Measurements from ENCODE around the gene CLTA. TPM values are rescaled to one million over a fixed set of nuclear protein-coding genes. Genes with fewer than 3 reads are reported as not detected.
A peak's percentile ranks its signal among the peaks of the same experiment; 100 is the strongest.
"Not testable (repeated sequence)": the region's sequence is repeated elsewhere in the genome, so short reads cannot be mapped to it uniquely, and the experiment has no call there.

The CLTA gene
- total RNA-seq, 2 donors from 2014 or later, result 86.7 to 145 TPM

DNA sequence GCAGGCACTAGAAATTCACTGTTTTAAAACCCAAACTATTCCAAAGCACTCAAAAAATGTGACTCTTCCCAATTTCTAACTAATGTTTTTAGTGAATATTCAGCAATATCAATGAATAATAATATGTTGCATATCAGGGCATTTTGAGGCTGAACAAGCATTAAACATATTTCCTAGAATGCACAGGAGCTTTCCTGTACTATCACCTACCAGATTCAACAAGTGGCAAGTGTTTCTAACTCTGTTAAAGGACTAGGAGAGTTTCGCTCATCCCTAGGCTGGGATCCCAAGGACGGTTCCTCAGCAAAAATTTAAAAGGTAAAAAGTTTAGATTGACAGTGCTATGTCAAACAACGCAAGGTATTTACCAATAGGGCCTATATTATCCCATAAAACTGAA, 46.5 kb downstream of the CLTA start:
- TF ChIP-seq, protein P1, sequence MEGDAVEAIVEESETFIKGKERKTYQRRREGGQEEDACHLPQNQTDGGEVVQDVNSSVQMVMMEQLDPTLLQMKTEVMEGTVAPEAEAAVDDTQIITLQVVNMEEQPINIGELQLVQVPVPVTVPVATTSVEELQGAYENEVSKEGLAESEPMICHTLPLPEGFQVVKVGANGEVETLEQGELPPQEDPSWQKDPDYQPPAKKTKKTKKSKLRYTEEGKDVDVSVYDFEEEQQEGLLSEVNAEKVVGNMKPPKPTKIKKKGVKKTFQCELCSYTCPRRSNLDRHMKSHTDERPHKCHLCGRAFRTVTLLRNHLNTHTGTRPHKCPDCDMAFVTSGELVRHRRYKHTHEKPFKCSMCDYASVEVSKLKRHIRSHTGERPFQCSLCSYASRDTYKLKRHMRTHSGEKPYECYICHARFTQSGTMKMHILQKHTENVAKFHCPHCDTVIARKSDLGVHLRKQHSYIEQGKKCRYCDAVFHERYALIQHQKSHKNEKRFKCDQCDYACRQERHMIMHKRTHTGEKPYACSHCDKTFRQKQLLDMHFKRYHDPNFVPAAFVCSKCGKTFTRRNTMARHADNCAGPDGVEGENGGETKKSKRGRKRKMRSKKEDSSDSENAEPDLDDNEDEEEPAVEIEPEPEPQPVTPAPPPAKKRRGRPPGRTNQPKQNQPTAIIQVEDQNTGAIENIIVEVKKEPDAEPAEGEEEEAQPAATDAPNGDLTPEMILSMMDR (IDR thresholded peaks at IDR 0.05), result no peak
- no peak for TF ChIP-seq POLR2A (IDR thresholded peaks at IDR 0.05)
- Histone ChIP-seq H3K27me3 (no peaks in the 10 kb centered on the region), H3K4me3 (no peak overlapping the region), H3K27ac (no peak overlapping the region), H3K4me1 (no peaks in the 10 kb centered on the region), H3K9me3 (no peaks in the 10 kb centered on the region), H3K36me3 (replicated peaks in 1 of 2; ENCODE audit: insufficient read depth in 1 of 2, low read depth in 2 of 2) (peaks cover 0 to 3% of the 10 kb centered on the region in 2 donors)
- DNase-seq (no peak), ATAC-seq (no peak)
- WGBS, 2 donors, result 97 to 99% methylated on average over 3 of the region's 3 CpGs
- intact Hi-C loops (cut with DNase I), result no loop called here

DNA sequence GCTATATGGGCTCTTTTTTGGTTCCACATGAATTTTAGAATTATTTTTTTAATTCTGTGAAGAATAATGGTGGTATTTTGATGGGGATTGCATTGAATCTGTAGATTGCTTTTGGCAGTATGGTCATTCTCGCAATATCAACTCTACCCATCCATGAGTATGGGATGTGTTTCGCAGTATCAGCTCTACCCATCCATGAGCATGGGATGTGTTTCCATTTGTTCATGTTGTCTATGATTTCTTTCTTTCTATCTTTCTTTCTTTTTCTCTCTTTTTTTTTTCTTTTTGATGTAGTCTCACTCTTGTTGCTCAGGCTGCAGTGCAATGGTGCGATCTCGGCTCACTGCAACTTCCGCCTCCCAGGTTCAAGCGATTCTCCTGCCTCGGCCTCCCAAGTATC, 48.5 kb downstream of the CLTA start:
- H3K4me1 ChIP-seq; H3K27ac ChIP-seq; H3K27me3 ChIP-seq; intact Hi-C loops (cut with DNase I); H3K9me3 ChIP-seq; H3K36me3 ChIP-seq (replicated peaks in 1 of 2; ENCODE audit: insufficient read depth in 1 of 2, low read depth in 2 of 2); DNase-seq; H3K4me3 ChIP-seq; ATAC-seq: not testable (repeated sequence)
- WGBS, 2 donors, result 93 to 96% methylated on average over 7 of the region's 7 CpGs

DNA sequence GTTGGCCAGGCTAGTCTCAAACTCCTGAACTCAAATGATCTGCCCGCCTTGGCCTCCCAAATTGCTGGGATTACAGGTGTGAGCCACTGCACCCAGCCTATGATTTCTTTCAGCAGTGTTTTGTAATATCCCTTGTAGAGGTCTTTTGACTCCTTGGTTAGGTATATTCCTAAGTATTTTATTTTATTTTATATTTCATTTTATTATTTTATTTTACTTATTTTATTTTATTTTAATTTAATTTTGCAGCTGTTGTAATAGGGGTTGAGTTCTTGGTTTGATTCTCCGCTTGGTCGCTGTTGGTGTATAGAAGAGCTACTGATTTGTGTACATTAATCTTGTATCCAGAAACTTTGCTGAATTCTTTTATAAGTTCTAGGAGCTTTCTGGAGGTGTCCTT, 49.0 kb downstream of the CLTA start:
- H3K27ac ChIP-seq; H3K9me3 ChIP-seq; H3K4me1 ChIP-seq; H3K27me3 ChIP-seq; intact Hi-C loops (cut with DNase I); ATAC-seq; H3K36me3 ChIP-seq (replicated peaks in 1 of 2; ENCODE audit: insufficient read depth in 1 of 2, low read depth in 2 of 2); H3K4me3 ChIP-seq; DNase-seq: not testable (repeated sequence)
- WGBS, 2 donors, result 96 to 98% methylated on average over 3 of the region's 3 CpGs

DNA sequence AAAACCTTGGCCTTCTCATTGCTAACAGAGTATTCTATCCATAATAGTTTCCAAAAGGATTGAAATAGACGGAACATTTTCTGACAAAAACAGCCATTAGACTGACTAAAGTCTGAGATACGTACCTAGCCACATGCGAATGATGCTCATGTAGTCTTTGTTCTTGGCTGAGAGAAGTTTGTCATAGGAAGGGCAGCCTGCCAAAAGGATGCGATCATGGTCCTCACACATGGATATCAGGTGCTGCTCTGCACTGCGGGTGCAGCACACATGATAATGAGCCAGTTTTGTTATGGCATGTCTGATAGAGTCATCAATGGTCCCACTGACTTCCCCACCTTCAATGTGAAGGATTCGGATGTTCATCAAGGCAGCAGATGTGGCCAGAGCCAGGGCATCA, 55.2 kb downstream of the CLTA start:
- Histone ChIP-seq H3K27ac (no peak overlapping the region), H3K9me3 (no peaks in the 10 kb centered on the region), H3K27me3 (no peaks in the 10 kb centered on the region), H3K36me3 (replicated peaks in 1 of 2; ENCODE audit: insufficient read depth in 1 of 2, low read depth in 2 of 2) (peaks cover 0 to 2% of the 10 kb centered on the region in 2 donors), H3K4me3 (no peak overlapping the region), H3K4me1 (no peaks in the 10 kb centered on the region)
- DNase-seq (no peak), ATAC-seq (no peak)
- TF ChIP-seq, protein P1 (IDR thresholded peaks at IDR 0.05), result no peak
- no peak for TF ChIP-seq POLR2A (IDR thresholded peaks at IDR 0.05)
- WGBS, 2 donors, result 89 to 94% methylated on average over 6 of the region's 6 CpGs
- intact Hi-C loops (cut with DNase I), result no loop called here

DNA sequence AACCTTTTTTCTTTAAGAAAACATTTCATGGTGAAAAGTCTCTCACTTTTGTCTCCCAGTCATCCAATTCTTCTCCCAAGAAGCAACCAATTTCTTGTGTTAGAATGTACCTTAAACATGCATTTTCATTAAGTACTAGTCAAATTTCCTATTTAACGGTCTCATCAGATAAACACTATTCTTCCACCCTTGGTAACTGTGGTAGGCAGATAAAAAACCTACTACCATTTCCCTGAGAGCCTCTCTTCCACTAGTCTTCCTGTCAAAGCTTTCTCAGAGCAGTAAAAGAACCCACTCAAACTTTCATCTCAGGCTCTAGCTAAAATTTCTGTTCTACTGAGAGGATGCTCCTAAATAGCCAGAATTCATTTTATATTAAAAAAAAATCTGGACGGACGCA, 56.6 kb downstream of the CLTA start:
- ATAC-seq (no peak), DNase-seq (no peak)
- H3K36me3 ChIP-seq (replicated peaks in 1 of 2; ENCODE audit: insufficient read depth in 1 of 2, low read depth in 2 of 2), result peaks cover 0 to 2% of the 10 kb centered on the region in 2 donors
- H3K27me3 ChIP-seq, result no peaks in the 10 kb centered on the region
- 77 to 86% methylated on average over 3 of the region's 3 CpGs for WGBS, 2 donors
- H3K27ac ChIP-seq, result no peak overlapping the region
- TF ChIP-seq, protein P1 (IDR thresholded peaks at IDR 0.05), result no peak
- no peak for TF ChIP-seq POLR2A (IDR thresholded peaks at IDR 0.05)
- H3K9me3 ChIP-seq, result no peaks in the 10 kb centered on the region
- intact Hi-C loops (cut with DNase I), result no loop called here
- no peaks in the 10 kb centered on the region for H3K4me1 ChIP-seq
- no peak overlapping the region for H3K4me3 ChIP-seq

DNA sequence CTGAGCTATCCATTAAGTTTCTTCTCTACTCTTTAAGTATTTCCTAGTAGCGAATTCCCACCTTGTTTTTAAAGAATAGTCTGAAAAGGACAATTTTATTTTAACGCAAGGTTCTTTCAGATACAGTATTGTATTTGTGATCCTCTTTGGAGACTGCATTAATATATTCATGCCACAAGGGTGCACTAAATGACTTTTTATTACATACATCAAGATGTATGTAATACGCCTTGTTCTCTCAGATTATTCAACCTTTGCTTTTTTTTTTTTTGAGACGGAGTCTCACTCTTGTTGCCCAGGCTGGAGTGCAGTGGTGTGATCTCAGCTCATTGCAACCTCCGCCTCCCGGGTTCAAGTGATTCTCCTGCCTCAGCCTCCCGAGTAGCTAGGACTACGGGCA, 57.3 kb downstream of the CLTA start:
- H3K4me3 ChIP-seq; DNase-seq; H3K9me3 ChIP-seq; H3K4me1 ChIP-seq; H3K36me3 ChIP-seq (replicated peaks in 1 of 2; ENCODE audit: insufficient read depth in 1 of 2, low read depth in 2 of 2); H3K27me3 ChIP-seq; ATAC-seq; intact Hi-C loops (cut with DNase I); H3K27ac ChIP-seq: not testable (repeated sequence)
- TF ChIP-seq, protein P1 (IDR thresholded peaks at IDR 0.05), result peak in 6 of 7 experiments; percentile 18 to 55 (median 50)
- 64 to 68% methylated on average over 8 of the region's 8 CpGs for whole genome bisulfite sequencing, 2 donors
